Right atrium auricular region (tissue), 2 donors: ENCODE results near the gene MYO1E. TPM values are rescaled to one million over a fixed set of nuclear protein-coding genes. Genes with fewer than 3 reads are reported as not detected.

ENCODE experiments used
- DNase-seq: peaks from one replicate; pipeline ENCODE4 v3.0.0-alpha.2; 2019; ENCODE audit warnings: low spot score
- H3K27ac ChIP-seq, 2 donors: fragments of 200-600 bp; sonication (generic); 1 replicate in 1 of 2; 2 replicates in 1 of 2; pipeline ENCODE4 v1.5.1; 2016 to 2019
- H3K27me3 ChIP-seq, 2 donors: fragments of 200-600 bp; sonication (generic); one replicate each; pipeline versions ENCODE4 v1.5.1 to v1.6.0; 2017 to 2019
- H3K36me3 ChIP-seq: fragments of 200-600 bp; sonication (generic); one replicate; pipeline ENCODE4 v1.5.1; 2016
- H3K4me1 ChIP-seq, 2 donors: fragments of 200-600 bp; sonication (generic); one replicate each; pipeline versions ENCODE4 v1.5.1 to v1.6.0; 2017 to 2019
- H3K4me3 ChIP-seq, 2 donors: fragments of 200-600 bp; sonication (generic); 1 replicate in 1 of 2; 2 replicates in 1 of 2; pipeline ENCODE4 v1.5.1; 2017 to 2019; ENCODE audit warnings: mild to moderate bottlenecking in 1 of 2, moderate library complexity in 1 of 2
- H3K9me3 ChIP-seq, 2 donors: fragments of 200-600 bp; sonication (generic); one replicate each; pipeline ENCODE4 v1.5.1; 2019
- total RNA-seq, 2 donors: library from RNA; depleted of rRNA; stranded (reverse); fragments of >200 nt; gene quantifications; one replicate each; pipeline ENCODE4 v1.1.0, GENCODE V29; 2016
- TF ChIP-seq, protein P1 (sequence below), 2 donors: fragments of 200-600 bp; sonication (generic); IDR thresholded peaks; one replicate each; pipeline ENCODE4 v1.5.1; 2019; ENCODE audit warnings: antibody characterized with exemption in 2 of 2

Gene MYO1E
- total RNA-seq, result 10 to 100 TPM in 1 of 2 donors, 1 to 10 TPM in 1; 9.6 to 17.2 TPM

DNA sequence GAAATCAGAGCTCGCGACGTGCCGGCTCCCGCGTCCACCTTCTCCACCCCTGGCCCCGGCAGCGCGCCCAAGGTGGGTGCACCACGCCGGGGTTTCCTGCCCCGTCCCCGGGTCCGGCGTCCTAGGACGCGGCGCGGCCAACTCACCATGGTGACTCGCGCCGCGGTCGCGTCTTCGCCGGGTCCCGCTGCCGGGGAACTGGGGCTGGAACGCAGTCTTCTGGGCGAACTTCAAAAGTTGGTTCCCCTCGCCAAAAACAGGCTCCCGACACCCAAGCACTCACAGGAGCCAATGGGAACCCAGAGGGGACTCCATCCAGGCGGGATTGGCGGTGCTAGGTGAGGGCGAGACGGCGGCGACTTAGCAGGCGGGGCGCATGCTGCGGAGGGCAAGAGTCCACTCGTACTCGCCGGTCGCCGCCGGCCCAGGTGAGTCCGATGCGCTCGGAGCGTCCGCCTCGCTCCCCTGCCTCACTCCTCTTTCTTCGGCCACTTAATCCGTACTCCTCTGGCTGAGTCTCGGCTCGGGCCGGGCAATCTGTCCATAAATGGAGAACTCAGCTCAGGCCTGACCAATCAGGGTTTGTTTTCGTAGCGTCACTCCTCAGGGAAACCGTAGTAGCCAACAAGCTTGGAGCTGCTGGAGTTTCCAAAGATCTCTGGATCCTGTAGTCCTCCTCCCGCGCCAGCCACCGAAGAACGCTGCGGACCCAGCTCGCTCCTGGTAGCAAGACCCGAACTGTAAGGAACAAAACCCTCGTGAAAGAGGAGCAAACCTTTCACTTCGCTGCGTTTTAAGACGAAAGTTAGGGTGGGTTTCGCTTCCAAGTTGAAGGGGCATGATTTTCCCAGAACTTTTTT is at the start of gene MYO1E:
MYO1E (minus strand) TSS at position 520 of the 860 bp plus-strand sequence; CDS start at position 149, 371 bp downstream.
- peak; percentile 95 for DNase-seq
- Histone ChIP-seq H3K4me3 (peak within 1 kb of the TSS; percentile 69 to 81), H3K27me3 (no peaks in the 10 kb centered on the region), H3K9me3 (no peaks in the 10 kb centered on the region), H3K27ac (peak within 1 kb of the TSS; percentile 93 to 94), H3K4me1 (peaks cover 0 to 9% of the 10 kb centered on the region in 2 donors), H3K36me3 (no peaks in the 10 kb centered on the region)
- TF ChIP-seq, protein P1, sequence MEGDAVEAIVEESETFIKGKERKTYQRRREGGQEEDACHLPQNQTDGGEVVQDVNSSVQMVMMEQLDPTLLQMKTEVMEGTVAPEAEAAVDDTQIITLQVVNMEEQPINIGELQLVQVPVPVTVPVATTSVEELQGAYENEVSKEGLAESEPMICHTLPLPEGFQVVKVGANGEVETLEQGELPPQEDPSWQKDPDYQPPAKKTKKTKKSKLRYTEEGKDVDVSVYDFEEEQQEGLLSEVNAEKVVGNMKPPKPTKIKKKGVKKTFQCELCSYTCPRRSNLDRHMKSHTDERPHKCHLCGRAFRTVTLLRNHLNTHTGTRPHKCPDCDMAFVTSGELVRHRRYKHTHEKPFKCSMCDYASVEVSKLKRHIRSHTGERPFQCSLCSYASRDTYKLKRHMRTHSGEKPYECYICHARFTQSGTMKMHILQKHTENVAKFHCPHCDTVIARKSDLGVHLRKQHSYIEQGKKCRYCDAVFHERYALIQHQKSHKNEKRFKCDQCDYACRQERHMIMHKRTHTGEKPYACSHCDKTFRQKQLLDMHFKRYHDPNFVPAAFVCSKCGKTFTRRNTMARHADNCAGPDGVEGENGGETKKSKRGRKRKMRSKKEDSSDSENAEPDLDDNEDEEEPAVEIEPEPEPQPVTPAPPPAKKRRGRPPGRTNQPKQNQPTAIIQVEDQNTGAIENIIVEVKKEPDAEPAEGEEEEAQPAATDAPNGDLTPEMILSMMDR (IDR thresholded peaks at IDR 0.05), result no peak

DNA sequence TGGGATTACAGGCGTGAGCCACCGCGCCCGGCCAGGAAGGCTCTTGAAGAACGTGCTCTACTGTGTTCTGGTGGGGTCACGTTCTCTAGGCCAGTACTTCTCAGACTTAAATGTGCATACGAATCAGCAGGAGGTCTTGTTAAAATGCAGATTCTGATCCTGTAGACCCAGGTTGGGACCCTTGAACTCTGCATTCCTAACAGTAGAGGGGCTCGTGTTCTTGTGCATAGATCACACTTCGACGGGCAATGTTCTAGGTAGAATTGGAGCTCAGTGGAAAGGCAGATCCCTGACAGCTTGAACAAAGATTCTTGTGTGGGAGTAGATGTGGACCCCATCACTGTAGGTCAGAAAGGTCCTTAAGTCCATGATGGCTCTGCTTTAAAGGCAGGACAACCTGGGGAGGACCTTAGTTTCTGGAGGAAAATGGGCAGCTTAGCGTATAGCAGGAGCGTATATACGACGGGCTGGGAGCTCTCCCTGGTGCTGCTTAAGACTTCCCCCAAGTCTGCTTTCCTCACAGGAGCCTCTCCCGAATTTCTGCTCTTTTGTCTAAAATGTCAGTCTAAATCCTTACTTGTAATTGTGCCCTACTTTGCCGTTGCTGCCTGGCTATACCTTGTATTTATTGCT is 48.4 kb upstream of the MYO1E start:
- H3K9me3 ChIP-seq, result no peaks in the 10 kb centered on the region
- DNase-seq, result no peak
- no peaks in the 10 kb centered on the region for H3K27me3 ChIP-seq
- TF ChIP-seq, protein P1 (IDR thresholded peaks at IDR 0.05), result no peak
- no peak overlapping the region for H3K27ac ChIP-seq
- H3K4me3 ChIP-seq, result no peak overlapping the region
- H3K4me1 ChIP-seq, result no peaks in the 10 kb centered on the region
- H3K36me3 ChIP-seq, result no peaks in the 10 kb centered on the region

DNA sequence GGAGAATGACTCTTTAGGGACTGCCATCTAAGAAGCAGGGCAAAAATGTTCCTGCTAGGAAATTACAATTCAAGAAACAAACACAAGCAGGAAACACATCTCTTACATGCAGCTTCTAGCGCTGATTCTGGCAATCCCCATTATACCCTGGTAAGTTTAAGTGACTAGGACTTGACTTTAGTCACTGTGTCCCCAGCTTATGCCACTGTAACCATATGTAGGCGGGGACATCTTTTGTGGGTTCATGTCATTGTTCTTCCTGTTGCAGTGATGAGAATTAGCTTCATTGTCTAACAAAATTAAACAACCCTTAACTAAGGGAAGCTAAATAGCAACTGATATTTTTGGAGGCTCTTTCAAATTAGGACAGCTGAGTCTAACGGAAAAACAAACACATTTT is 47.4 kb upstream of the MYO1E start:
- Histone ChIP-seq H3K9me3 (no peaks in the 10 kb centered on the region), H3K36me3 (no peaks in the 10 kb centered on the region), H3K27ac (no peak overlapping the region), H3K4me3 (no peak overlapping the region), H3K4me1 (no peaks in the 10 kb centered on the region), H3K27me3 (no peaks in the 10 kb centered on the region)
- TF ChIP-seq, protein P1 (IDR thresholded peaks at IDR 0.05), result no peak
- DNase-seq, result no peak

DNA sequence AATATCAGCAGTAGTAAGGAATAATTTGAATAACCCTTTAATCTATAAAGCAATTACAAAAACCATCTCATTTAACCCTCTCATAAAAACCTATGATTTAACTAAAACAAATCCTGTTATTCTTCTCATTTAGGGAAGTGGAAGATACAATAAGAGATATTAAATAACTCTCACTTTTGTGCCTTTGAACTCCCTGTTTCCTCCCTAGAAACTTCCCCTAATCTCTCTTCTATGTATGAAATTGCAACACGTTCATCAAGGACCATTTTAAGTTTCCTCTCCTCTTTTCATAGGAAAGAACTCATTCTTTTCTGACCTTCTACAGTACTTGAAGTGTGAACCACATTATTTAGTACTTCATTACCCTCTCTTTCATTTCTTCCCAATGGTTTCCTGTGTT is 46.5 kb upstream of the MYO1E start:
- Histone ChIP-seq H3K4me3 (no peak overlapping the region), H3K27ac (no peak overlapping the region), H3K36me3 (no peaks in the 10 kb centered on the region), H3K9me3 (no peaks in the 10 kb centered on the region), H3K4me1 (no peaks in the 10 kb centered on the region), H3K27me3 (no peaks in the 10 kb centered on the region)
- no peak for DNase-seq
- TF ChIP-seq, protein P1 (IDR thresholded peaks at IDR 0.05), result no peak

DNA sequence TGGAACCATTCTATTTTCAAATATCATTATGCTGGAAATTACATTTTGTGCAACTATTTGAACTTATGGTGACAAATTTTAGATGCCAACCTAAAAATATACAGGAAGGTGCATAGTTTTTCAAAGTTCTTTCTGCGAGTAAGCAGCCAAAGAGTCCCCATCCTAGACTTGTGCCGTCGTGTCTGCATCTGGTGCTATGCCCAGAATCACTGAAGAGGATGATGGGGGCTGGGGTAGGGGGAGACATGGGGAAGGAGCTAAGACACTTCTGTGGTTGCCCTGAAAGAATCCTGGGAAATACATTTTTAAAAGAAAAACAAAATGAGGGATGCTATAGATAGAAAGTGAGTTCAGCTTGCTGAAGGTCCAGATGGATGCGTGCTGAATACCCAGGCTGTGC is 44.1 kb upstream of the MYO1E start:
- no peak overlapping the region for H3K4me3 ChIP-seq
- TF ChIP-seq, protein P1 (IDR thresholded peaks at IDR 0.05), result no peak
- no peak for DNase-seq

More for the DNA sequence above, 44.1 kb upstream of the MYO1E start:
- Histone ChIP-seq H3K9me3 (no peaks in the 10 kb centered on the region), H3K4me1 (no peaks in the 10 kb centered on the region), H3K36me3 (no peaks in the 10 kb centered on the region), H3K27me3 (no peaks in the 10 kb centered on the region), H3K27ac (no peak overlapping the region)
